ENCODE data around the gene ASF1A.

The ASF1A gene

DNA sequence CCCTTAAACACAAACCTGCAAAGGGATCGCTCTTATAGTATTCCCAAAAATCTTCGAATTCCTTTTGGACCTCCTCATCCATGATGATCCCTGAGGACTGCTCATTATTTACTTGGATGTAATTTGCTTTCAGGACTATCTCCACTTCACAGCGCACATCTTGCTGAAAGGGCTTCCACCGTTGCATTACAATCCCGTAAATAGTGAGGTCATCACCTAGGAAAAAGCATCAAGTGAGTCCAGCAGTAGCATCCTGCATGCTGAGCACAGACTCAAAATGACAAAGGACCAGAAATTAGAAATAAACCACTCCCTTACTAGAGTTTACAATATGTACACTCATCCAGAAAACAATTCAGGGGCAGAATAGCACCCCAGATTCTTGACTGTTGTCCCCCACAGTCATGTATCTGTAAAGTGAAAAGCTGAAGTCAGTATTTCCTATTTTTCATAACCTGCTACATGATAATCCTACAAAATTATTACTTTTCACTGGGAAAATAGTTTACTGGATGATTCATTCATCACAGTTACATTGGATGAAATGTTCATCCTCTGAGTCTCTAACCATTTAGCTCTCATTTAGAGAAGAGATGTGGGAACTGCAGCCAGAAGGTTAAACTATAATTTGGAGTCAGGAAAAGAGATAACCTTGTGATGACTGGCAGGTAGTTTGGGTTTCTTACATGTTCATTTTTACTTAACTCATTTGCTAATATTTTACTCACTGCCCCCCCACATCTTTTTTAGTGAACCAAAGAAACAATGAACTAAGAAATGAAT, 23.8 kb downstream of the ASF1A start:
- Histone ChIP-seq H3K36me3 (ENCODE audit: insufficient read depth, low read length) (peaks cover 92% of the 10 kb centered on the region), H3K4me3 (ENCODE audit: low read length) (no peak overlapping the region), H3K9ac (ENCODE audit: low read depth, low read length) (no peak overlapping the region), H3K27ac (ENCODE audit: low read depth, low read length) (no peak overlapping the region), H3K4me1 (ENCODE audit: insufficient read depth, low read length) (no peaks in the 10 kb centered on the region), H3K9me3 (ENCODE audit: insufficient read depth, low read depth, low read length) (no peaks in the 10 kb centered on the region), H3K27me3 (ENCODE audit: insufficient read depth, low read length) (no peaks in the 10 kb centered on the region)
- WGBS: 97% methylated on average over 5 of the region's 5 CpGs

GRCh38 chr6:118918329-118918725, 24.4 kb downstream of the ASF1A start:
- Histone ChIP-seq H3K36me3 (ENCODE audit: insufficient read depth, low read length) (peaks cover 92% of the 10 kb centered on the region), H3K9me3 (ENCODE audit: insufficient read depth, low read depth, low read length) (no peaks in the 10 kb centered on the region)
- WGBS: 100% methylated on average over 2 of the region's 2 CpGs

DNA sequence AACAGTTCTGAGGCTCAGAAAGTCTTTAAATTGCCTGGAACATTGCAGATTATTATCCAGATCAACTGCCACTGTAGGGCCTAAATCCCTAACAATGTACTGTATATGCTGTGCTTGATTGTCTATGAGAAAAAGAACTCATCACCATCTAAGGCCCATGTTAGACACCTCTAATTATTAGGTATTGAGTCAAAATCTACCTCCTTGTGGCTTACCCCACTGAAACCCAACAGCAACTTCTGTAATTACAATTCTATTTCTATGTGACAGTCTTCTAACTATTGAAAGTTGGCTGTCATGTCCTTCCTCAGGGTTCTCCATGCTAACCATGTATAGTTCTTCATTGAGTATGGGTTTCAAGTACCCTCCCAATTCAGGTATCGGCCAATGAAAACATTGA, 27.1 kb downstream of the ASF1A start:
- no peaks in the 10 kb centered on the region for H3K4me1 ChIP-seq (ENCODE audit: insufficient read depth, low read length)
- no peaks in the 10 kb centered on the region for H3K9me3 ChIP-seq (ENCODE audit: insufficient read depth, low read depth, low read length)
- H3K36me3 ChIP-seq (ENCODE audit: insufficient read depth, low read length): peaks cover 89% of the 10 kb centered on the region
- H3K4me3 ChIP-seq (ENCODE audit: low read length): no peak overlapping the region
- no peak overlapping the region for H3K9ac ChIP-seq (ENCODE audit: low read depth, low read length)
- 100% methylated on average over 1 of the region's 1 CpG for WGBS
- no peak overlapping the region for H3K27ac ChIP-seq (ENCODE audit: low read depth, low read length)
- H3K27me3 ChIP-seq (ENCODE audit: insufficient read depth, low read length): no peaks in the 10 kb centered on the region

More at GRCh38 chr6:118918329-118918725, 24.4 kb downstream of the ASF1A start:
- Histone ChIP-seq H3K27ac (ENCODE audit: low read depth, low read length) (no peak overlapping the region), H3K4me3 (ENCODE audit: low read length) (no peak overlapping the region), H3K9ac (ENCODE audit: low read depth, low read length) (no peak overlapping the region), H3K27me3 (ENCODE audit: insufficient read depth, low read length) (no peaks in the 10 kb centered on the region), H3K4me1 (ENCODE audit: insufficient read depth, low read length) (no peaks in the 10 kb centered on the region)

DNA sequence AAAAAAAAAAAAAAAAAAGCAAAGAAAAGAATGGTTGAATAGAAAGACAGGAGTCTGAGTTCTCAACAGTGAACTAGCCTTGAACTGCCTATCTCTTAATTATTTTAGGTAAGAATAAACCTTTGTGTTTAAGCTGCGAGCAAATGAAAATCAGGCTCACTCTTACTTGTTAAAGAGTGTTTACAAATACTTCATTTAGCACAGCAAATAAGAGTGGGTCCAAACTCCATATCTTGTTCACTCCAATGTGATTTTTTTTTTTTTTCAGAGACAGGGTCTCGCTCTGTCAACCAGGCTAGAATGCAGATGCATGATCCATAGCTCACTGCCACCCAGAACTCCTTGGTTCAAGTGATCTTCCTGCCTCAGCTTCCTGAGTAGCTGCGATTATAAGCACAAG, 29.1 kb downstream of the ASF1A start:
- H3K36me3 ChIP-seq (ENCODE audit: insufficient read depth, low read length): peaks cover 91% of the 10 kb centered on the region
- no peaks in the 10 kb centered on the region for H3K9me3 ChIP-seq (ENCODE audit: insufficient read depth, low read depth, low read length)
- 94% methylated on average over 3 of the region's 3 CpGs for WGBS
- no peaks in the 10 kb centered on the region for H3K27me3 ChIP-seq (ENCODE audit: insufficient read depth, low read length)
- no peak overlapping the region for H3K9ac ChIP-seq (ENCODE audit: low read depth, low read length)
- H3K4me1 ChIP-seq (ENCODE audit: insufficient read depth, low read length): no peaks in the 10 kb centered on the region
- H3K27ac ChIP-seq (ENCODE audit: low read depth, low read length): no peak overlapping the region
- no peak overlapping the region for H3K4me3 ChIP-seq (ENCODE audit: low read length)

DNA sequence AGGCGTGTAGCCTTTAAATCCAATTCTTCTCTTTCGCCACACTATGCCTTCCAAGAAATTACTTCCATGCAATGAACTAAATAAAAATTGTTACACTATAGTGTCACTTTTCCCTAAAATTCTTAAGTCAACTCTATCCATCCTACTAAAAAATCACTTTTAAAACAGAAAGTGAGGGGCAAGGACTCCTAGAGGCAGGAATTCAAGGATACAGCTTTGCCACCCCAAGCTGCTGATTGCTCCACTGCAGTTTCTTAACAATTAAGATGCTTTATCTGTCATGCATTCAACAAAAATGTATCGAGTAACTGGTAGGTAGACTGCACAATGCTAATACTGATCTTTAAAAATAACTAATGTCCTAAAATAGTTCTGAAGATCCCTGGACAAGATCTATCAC, 36.7 kb downstream of the ASF1A start:
- WGBS: 100% methylated on average over 3 of the region's 3 CpGs
- Histone ChIP-seq H3K4me1 (ENCODE audit: insufficient read depth, low read length) (peaks cover 12% of the 10 kb centered on the region), H3K4me3 (ENCODE audit: low read length) (no peak overlapping the region), H3K27me3 (ENCODE audit: insufficient read depth, low read length) (no peaks in the 10 kb centered on the region), H3K36me3 (ENCODE audit: insufficient read depth, low read length) (peaks cover 65% of the 10 kb centered on the region), H3K9me3 (ENCODE audit: insufficient read depth, low read depth, low read length) (no peaks in the 10 kb centered on the region), H3K27ac (ENCODE audit: low read depth, low read length) (no peak overlapping the region), H3K9ac (ENCODE audit: low read depth, low read length) (no peak overlapping the region)

- peaks cover 17% of the 10 kb centered on the region for H3K4me1 ChIP-seq (ENCODE audit: insufficient read depth, low read length)
- peaks cover 57% of the 10 kb centered on the region for H3K36me3 ChIP-seq (ENCODE audit: insufficient read depth, low read length)
- H3K9me3 ChIP-seq (ENCODE audit: insufficient read depth, low read depth, low read length): no peaks in the 10 kb centered on the region
- no peak overlapping the region for H3K9ac ChIP-seq (ENCODE audit: low read depth, low read length)
- no peaks in the 10 kb centered on the region for H3K27me3 ChIP-seq (ENCODE audit: insufficient read depth, low read length)
- no peak overlapping the region for H3K27ac ChIP-seq (ENCODE audit: low read depth, low read length)
- 96% methylated on average over 2 of the region's 5 CpGs for WGBS
- H3K4me3 ChIP-seq (ENCODE audit: low read length): no peak overlapping the region
Measured at GRCh38 chr6:118931436-118931835, 37.5 kb downstream of the ASF1A start.

GRCh38 chr6:118932421-118932820, 38.5 kb downstream of the ASF1A start:
- WGBS: 87% methylated on average over 1 of the region's 2 CpGs
- H3K4me1 ChIP-seq (ENCODE audit: insufficient read depth, low read length): peaks cover 17% of the 10 kb centered on the region
- no peak overlapping the region for H3K27ac ChIP-seq (ENCODE audit: low read depth, low read length)
- peaks cover 53% of the 10 kb centered on the region for H3K36me3 ChIP-seq (ENCODE audit: insufficient read depth, low read length)
- no peak overlapping the region for H3K9ac ChIP-seq (ENCODE audit: low read depth, low read length)
- no peak overlapping the region for H3K4me3 ChIP-seq (ENCODE audit: low read length)
- no peaks in the 10 kb centered on the region for H3K9me3 ChIP-seq (ENCODE audit: insufficient read depth, low read depth, low read length)
- H3K27me3 ChIP-seq (ENCODE audit: insufficient read depth, low read length): no peaks in the 10 kb centered on the region

DNA sequence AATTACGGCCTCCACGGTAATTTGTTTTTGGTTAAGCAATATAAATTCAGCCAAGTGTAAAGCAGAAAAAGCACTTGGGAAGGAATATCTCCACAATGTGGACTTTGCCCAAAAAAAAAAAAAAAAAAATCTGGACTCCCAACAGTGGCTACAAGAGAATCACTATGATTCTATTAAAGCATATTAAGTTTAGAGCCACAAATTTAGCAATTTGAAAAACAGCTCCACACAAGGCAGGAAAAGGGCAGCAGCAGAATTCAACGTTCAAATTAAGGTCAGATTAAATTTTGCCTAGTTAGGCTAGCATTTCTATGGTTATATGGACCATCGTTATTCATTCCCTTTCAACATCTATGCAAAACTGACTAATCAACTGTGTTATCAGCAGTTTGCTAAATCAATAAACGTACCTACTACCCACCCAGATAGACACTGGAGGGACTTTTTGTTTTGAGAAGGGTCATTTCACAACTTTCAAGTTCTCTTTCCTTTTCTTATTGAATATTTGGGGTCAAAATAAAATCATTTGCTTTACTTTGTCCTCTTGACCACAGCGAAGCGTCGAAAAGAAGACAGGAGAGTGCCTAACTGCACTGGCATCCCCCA, 40.0 kb downstream of the ASF1A start:
- Histone ChIP-seq H3K4me1 (ENCODE audit: insufficient read depth, low read length) (peaks cover 17% of the 10 kb centered on the region), H3K27ac (ENCODE audit: low read depth, low read length) (no peak overlapping the region), H3K9ac (ENCODE audit: low read depth, low read length) (peak overlapping the region; percentile 20; the same call in 1 of the 2 replicates), H3K9me3 (ENCODE audit: insufficient read depth, low read depth, low read length) (no peaks in the 10 kb centered on the region), H3K36me3 (ENCODE audit: insufficient read depth, low read length) (peaks cover 40% of the 10 kb centered on the region), H3K27me3 (ENCODE audit: insufficient read depth, low read length) (no peaks in the 10 kb centered on the region), H3K4me3 (ENCODE audit: low read length) (peak overlapping the region; percentile 95)
- 40% methylated on average over 8 of the region's 8 CpGs for WGBS

- Histone ChIP-seq H3K27ac (ENCODE audit: low read depth, low read length) (peak within 1 kb of the TSS; percentile 95), H3K9ac (ENCODE audit: low read depth, low read length) (peak within 1 kb of the TSS; percentile 96), H3K9me3 (ENCODE audit: insufficient read depth, low read depth, low read length) (no peaks in the 10 kb centered on the region), H3K36me3 (ENCODE audit: insufficient read depth, low read length) (peaks cover 32% of the 10 kb centered on the region), H3K4me3 (ENCODE audit: low read length) (peak within 1 kb of the TSS; percentile 95), H3K27me3 (ENCODE audit: insufficient read depth, low read length) (no peaks in the 10 kb centered on the region), H3K4me1 (ENCODE audit: insufficient read depth, low read length) (peaks cover 17% of the 10 kb centered on the region)
- under 1% methylated on average over 95 of the region's 95 CpGs for WGBS
Measured at GRCh38 chr6:118934461-118935330, 40.7 kb downstream of the ASF1A start, which contains the start of gene MCM9. TSS of gene MCM9 (minus strand) at chr6:118935159. CDS start at chr6:118931723, 3,436 bp downstream.

GRCh38 chr6:118935331-118935668, 41.3 kb downstream of the ASF1A start:
- Histone ChIP-seq H3K27ac (ENCODE audit: low read depth, low read length) (peak overlapping the region; percentile 62), H3K4me1 (ENCODE audit: insufficient read depth, low read length) (peaks cover 17% of the 10 kb centered on the region), H3K27me3 (ENCODE audit: insufficient read depth, low read length) (no peaks in the 10 kb centered on the region), H3K4me3 (ENCODE audit: low read length) (peak overlapping the region; percentile 95), H3K36me3 (ENCODE audit: insufficient read depth, low read length) (peaks cover 30% of the 10 kb centered on the region), H3K9ac (ENCODE audit: low read depth, low read length) (peak overlapping the region; percentile 77), H3K9me3 (ENCODE audit: insufficient read depth, low read depth, low read length) (no peaks in the 10 kb centered on the region)
- 76% methylated on average over 1 of the region's 1 CpG for WGBS

All from HUES64 (cell line).